Peyer's patch (tissue), 4 donors: ENCODE measurements around the gene GREB1L.

Experiments
- CTCF ChIP-seq, 6 experiments: fragments of 450-650 bp in 4 of 6; fragments of 200-600 bp in 2 of 6; sonication (generic) in 1 of 6; IDR thresholded peaks; one replicate each; pipeline ENCODE4 v1.5.1; 2017 to 2019; ENCODE audit warnings: antibody characterized with exemption in 6 of 6, mild to moderate bottlenecking in 3 of 6, moderate library complexity in 1 of 6
- POLR2A ChIP-seq, 2 donors: fragments of 450-650 bp; IDR thresholded peaks; one replicate each; pipeline ENCODE4 v1.5.1; 2017; ENCODE audit warnings: antibody characterized with exemption in 2 of 2, mild to moderate bottlenecking in 2 of 2, moderate library complexity in 2 of 2

- TF ChIP-seq CTCF (IDR thresholded peaks at IDR 0.05) (no peak), POLR2A (IDR thresholded peaks at IDR 0.05) (no peak)
Observed at GRCh38 chr18:21571772-21572171, 329.7 kb downstream of the GREB1L start.
